H1 (cell line): ENCODE measurements around the gene GLB1L3. TPM values are rescaled to one million over a fixed set of nuclear protein-coding genes. Genes with fewer than 3 reads are reported as not detected.
A peak's percentile ranks its signal among the peaks of the same experiment; 100 is the strongest.

Experiments used
- CTCF ChIA-PET: fragments of 300-600 bp; sonication (Branson Sonifier 250); formaldehyde crosslinking; loops from one replicate; lab custom pipeline; 2021; ENCODE audit not compliant: partially characterized antibody; lab: Charles Lee
- POLR2A ChIA-PET: fragments of 300-600 bp; sonication (Branson Sonifier 250); formaldehyde crosslinking; loops from one replicate; lab custom pipeline; 2021; ENCODE audit warnings: inconsistent platforms; ENCODE audit not compliant: partially characterized antibody; lab: Charles Lee
- DNase-seq, 2 experiments: peaks; one replicate each; pipeline versions ENCODE4 v3.0.0 to v3.0.0-alpha.2; 2010 to 2022; ENCODE audit warnings: low spot score in 2 of 2, low read depth in 1 of 2, mixed read lengths in 1 of 2
- FAIRE-seq: peaks from 2 replicates; lab custom pipeline; 2011; peaks lifted over from hg19 to GRCh38; lab: Jason Lieb, UNC
- H2AFZ ChIP-seq: 2 replicates; pipeline ENCODE4 v1.8.1; 2012; ENCODE audit warnings: low read length, inconsistent platforms
- H2AK5ac ChIP-seq: 2 replicates; pipeline ENCODE4 v1.6.1; 2013; ENCODE audit warnings: low read depth, low read length
- H2BK120ac ChIP-seq: replicated peaks from 2 replicates; pipeline ENCODE3; 2013; ENCODE audit warnings: low read depth, low read length, inconsistent platforms
- H2BK12ac ChIP-seq: 2 replicates; pipeline ENCODE4 v1.6.1; 2013; ENCODE audit warnings: low read depth, low read length
- H2BK15ac ChIP-seq: 2 replicates; pipeline ENCODE4 v1.6.1; 2013; ENCODE audit warnings: low read length
- H2BK20ac ChIP-seq: 2 replicates; pipeline ENCODE4 v1.6.1; 2013; ENCODE audit warnings: low read length
- H2BK5ac ChIP-seq: 2 replicates; pipeline ENCODE4 v1.6.1; 2013; ENCODE audit warnings: low read depth, low read length
- H3K14ac ChIP-seq: 2 replicates; pipeline ENCODE4 v1.6.1; 2013; ENCODE audit warnings: inconsistent platforms; ENCODE audit not compliant: insufficient read length
- H3K18ac ChIP-seq: 2 replicates; pipeline ENCODE4 v1.6.1; 2013; ENCODE audit warnings: low read length; ENCODE audit errors: extremely low read depth
- H3K23ac ChIP-seq: 2 replicates; pipeline ENCODE4 v1.6.1; 2013; ENCODE audit warnings: inconsistent platforms; ENCODE audit not compliant: insufficient read length
- H3K23me2 ChIP-seq: 2 replicates; pipeline ENCODE4 v1.6.1; 2013; ENCODE audit warnings: low read depth, low read length
- H3K27ac ChIP-seq: 2 replicates; pipeline ENCODE4 v1.6.1; 2011; ENCODE audit warnings: low read depth, low read length, inconsistent platforms
- H3K27me3 ChIP-seq, 4 experiments: replicated peaks in 1 of 4; 1 replicate in 1 of 4; 2 replicates in 3 of 4; pipeline versions ENCODE4 v1.6.1 to v1.8.1; 2011 to 2013; ENCODE audit warnings: low read length in 3 of 4, mild to moderate bottlenecking in 3 of 4, inconsistent platforms in 2 of 4, mixed read lengths in 2 of 4, moderate library complexity in 1 of 4; ENCODE audit not compliant: control insufficient read depth in 3 of 4, insufficient read depth in 3 of 4; ENCODE audit errors: extremely low read depth in 1 of 4
- H3K36me3 ChIP-seq, 4 experiments: 2 replicates each; pipeline versions ENCODE4 v1.6.1 to v1.8.1; 2011 to 2013; ENCODE audit warnings: mild to moderate bottlenecking in 4 of 4, low read length in 3 of 4, moderate library complexity in 2 of 4, control low read depth in 1 of 4, inconsistent platforms in 1 of 4; ENCODE audit not compliant: insufficient read depth in 4 of 4, control insufficient read depth in 2 of 4
- H3K4ac ChIP-seq: replicated peaks from 2 replicates; pipeline ENCODE3; 2013; ENCODE audit warnings: low read length, low read depth, mixed read lengths, inconsistent platforms; ENCODE audit not compliant: insufficient read length
- H3K4me1 ChIP-seq, 4 experiments: replicated peaks in 1 of 4; 1 replicate in 1 of 4; 2 replicates in 3 of 4; pipeline versions ENCODE4 v1.6.1 to v1.8.1; 2011 to 2013; ENCODE audit warnings: low read length in 3 of 4, inconsistent platforms in 2 of 4, mixed read lengths in 1 of 4; ENCODE audit not compliant: insufficient read depth in 4 of 4, control insufficient read depth in 3 of 4
- H3K4me2 ChIP-seq, 2 experiments: 2 replicates each; pipeline versions ENCODE4 v1.6.1 to v1.8.1; 2011 to 2013; ENCODE audit warnings: low read depth in 2 of 2, low read length in 2 of 2, control low read depth in 1 of 2, inconsistent platforms in 1 of 2, mild to moderate bottlenecking in 1 of 2; ENCODE audit not compliant: insufficient read depth in 1 of 2
- H3K4me3 ChIP-seq, 4 experiments: fragments of 200-600, 300-600 bp in 1 of 4; sonication (generic), shearing (Covaris generic), sonication (Bioruptor Twin) in 1 of 4; 2 replicates each; pipeline versions ENCODE4 v1.5.1 to v1.8.1; 2011 to 2016; ENCODE audit warnings: low read length in 4 of 4, low read depth in 3 of 4, control low read depth in 2 of 4, inconsistent platforms in 2 of 4, mild to moderate bottlenecking in 2 of 4, mixed read lengths in 1 of 4, moderate library complexity in 1 of 4; ENCODE audit not compliant: insufficient read depth in 2 of 4; ENCODE audit errors: extremely low read depth in 1 of 4
- H3K56ac ChIP-seq: replicated peaks from 2 replicates; pipeline ENCODE3; 2013; ENCODE audit warnings: low read depth, mild to moderate bottlenecking, mixed read lengths, low read length, inconsistent platforms; ENCODE audit not compliant: insufficient read length
- H3K79me1 ChIP-seq: 2 replicates; pipeline ENCODE4 v1.6.1; 2013; ENCODE audit warnings: low read depth, low read length, control low read depth
- H3K79me2 ChIP-seq, 2 experiments: 2 replicates each; pipeline versions ENCODE4 v1.6.1 to v1.8.1; 2012 to 2013; ENCODE audit warnings: low read length in 2 of 2, mild to moderate bottlenecking in 2 of 2, inconsistent platforms in 1 of 2; ENCODE audit not compliant: insufficient read depth in 2 of 2, control insufficient read depth in 1 of 2
- H3K9ac ChIP-seq, 4 experiments: replicated peaks in 1 of 4; 1 replicate in 1 of 4; 2 replicates in 3 of 4; pipeline versions ENCODE4 v1.6.1 to v1.8.1; 2011 to 2013; ENCODE audit warnings: low read depth in 3 of 4, low read length in 3 of 4, control low read depth in 2 of 4, mild to moderate bottlenecking in 2 of 4, moderate library complexity in 2 of 4, inconsistent platforms in 1 of 4; ENCODE audit errors: extremely low read depth in 1 of 4
- H3K9me3 ChIP-seq, 2 experiments: 2 replicates each; pipeline versions ENCODE4 v1.6.1 to v1.8.1; 2012 to 2013; ENCODE audit warnings: mild to moderate bottlenecking in 2 of 2, moderate library complexity in 2 of 2, control low read depth in 1 of 2, inconsistent platforms in 1 of 2, low read depth in 1 of 2, low read length in 1 of 2, mixed read lengths in 1 of 2; ENCODE audit not compliant: insufficient read depth in 2 of 2
- H4K20me1 ChIP-seq, 2 experiments: replicated peaks in 1 of 2; 2 replicates each; pipeline versions ENCODE3 to v1.8.1; 2011 to 2013; ENCODE audit warnings: inconsistent platforms in 2 of 2, low read length in 2 of 2, mild to moderate bottlenecking in 1 of 2; ENCODE audit not compliant: insufficient read depth in 2 of 2, control insufficient read depth in 1 of 2
- H4K5ac ChIP-seq: 2 replicates; pipeline ENCODE4 v1.6.1; 2013; ENCODE audit warnings: low read length, low read depth, mixed read lengths, inconsistent platforms; ENCODE audit not compliant: insufficient read length
- H4K8ac ChIP-seq: 2 replicates; pipeline ENCODE4 v1.8.0; 2013; ENCODE audit warnings: mild to moderate bottlenecking, moderate library complexity, low read length, inconsistent platforms; ENCODE audit not compliant: insufficient read depth; ENCODE audit errors: extremely low read depth
- H4K91ac ChIP-seq: replicated peaks from 2 replicates; pipeline ENCODE3; 2013; ENCODE audit warnings: low read length, mixed read lengths, inconsistent platforms; ENCODE audit not compliant: insufficient read length
- PHF8 ChIP-seq: fragments of 200-600 bp; sonication (generic); conservative IDR thresholded peaks from 2 replicates; pipeline ENCODE4 v1.7.1; 2012; ENCODE audit warnings: low read depth, mild to moderate bottlenecking, inconsistent platforms, low read length, moderate library complexity
- YY1 ChIP-seq: IDR thresholded peaks from 2 replicates; pipeline ENCODE4 v1.6.1; 2011; ENCODE audit warnings: low read depth, mild to moderate bottlenecking, low read length
- WGBS, 2 experiments: shearing (Covaris generic) in 1 of 2; methylation state at CpG; one replicate each; pipeline versions ENCODE4 v1.1.6 to v1.1.7; 2013 to 2015; ENCODE audit warnings: low lambda C conversion rate in 2 of 2, mixed read lengths in 2 of 2, inconsistent platforms in 1 of 2, low coverage in 1 of 2, missing lambda C conversion rate in 1 of 2; ENCODE audit not compliant: insufficient replicate concordance in 2 of 2, insufficient coverage in 1 of 2, insufficient read length in 1 of 2; ENCODE audit errors: extremely low coverage in 1 of 2, missing lambda C conversion rate in 1 of 2; 5-methylcytosine and 5-hydroxymethylcytosine counted together
- polyA plus RNA-seq, 7 experiments: library from polyadenylated mRNA; depleted of rRNA in 3 of 7; stranded (reverse) in 5 of 7; unstranded in 2 of 7; fragments of >200 nt in 5 of 7; fragments of 200-250 nt in 2 of 7; gene quantifications; 1 replicate in 5 of 7; 2 replicates in 1 of 7; 4 replicates in 1 of 7; pipeline versions ENCODE4 v1.2.1 to v1.2.3, GENCODE V29; 2011 to 2013; ENCODE audit warnings: missing spikeins in 2 of 7, mixed read lengths in 2 of 7
- total RNA-seq: library from RNA; stranded (reverse); fragmentation: NEBNext Ultra II Directional; extraction: Animal tissue kit (Norgen Biotek cat#: 25700); gene quantifications from 2 replicates; pipeline ENCODE4 v1.2.1, GENCODE V29; 2021

The GLB1L3 gene
- total and polyA plus RNA-seq, 2 of the 8 experiments (the other 6 are each of a cell fraction or from before 2014, with no cell fraction given), result 14.9 to 33.2 TPM

GRCh38 chr11:134252346-134253187 lies 23.6 kb upstream of the GLB1L3 start:
- peak overlapping the region; percentile 4 for H3K4ac ChIP-seq
- H3K27me3 ChIP-seq, result no peaks in the 10 kb centered on the region
- H3K79me1 ChIP-seq, result peaks cover 6% of the 10 kb centered on the region; the same call in 1 of the 2 replicates
- H4K8ac ChIP-seq, result peak overlapping the region; percentile 84
- H3K4me2 ChIP-seq, result peak overlapping the region; percentile 73 to 84
- H2AFZ ChIP-seq, result peak overlapping the region; percentile 79
- H2BK12ac ChIP-seq, result no peak overlapping the region
- no peaks in the 10 kb centered on the region for H4K20me1 ChIP-seq
- POLR2A ChIA-PET, result interaction anchor here (0.6 to 3.3 kb wide), 6 partner anchors 8 to 45 kb away, joined by 3 to 16 read pairs (median 4); partner anchors contain the start of gene GLB1L3
- peaks cover 15 to 38% (median 32%) of the 10 kb centered on the region in 4 experiments for H3K36me3 ChIP-seq
- no peak overlapping the region for H3K56ac ChIP-seq
- H3K79me2 ChIP-seq, result peaks cover 5 to 29% of the 10 kb centered on the region in 2 experiments; a peak in 3 of 4 replicates
- H2BK5ac ChIP-seq, result peak overlapping the region; percentile 27; the same call in 1 of the 2 replicates
- H3K9me3 ChIP-seq, result no peaks in the 10 kb centered on the region
- no peak overlapping the region for H2BK120ac ChIP-seq
- no peak overlapping the region for H4K5ac ChIP-seq
- no peak overlapping the region for H2AK5ac ChIP-seq
- H4K91ac ChIP-seq, result no peak overlapping the region
- DNase-seq (no peak), FAIRE-seq (no peak)
- H2BK20ac ChIP-seq, result no peak overlapping the region
- peak overlapping the region; percentile 75 to 88 (median 81) for H3K4me3 ChIP-seq
- TF ChIP-seq PHF8 (0 out of 2 replicates have a peak, but pooled peaks have one; percentile 29), YY1 (no peak)
- peaks cover 0 to 7% (median 2%) of the 10 kb centered on the region in 4 experiments; a peak in 3 of 7 replicates for H3K4me1 ChIP-seq
- peak overlapping the region; percentile 51; the same call in 1 of the 2 replicates for H3K18ac ChIP-seq
- H3K23me2 ChIP-seq, result peaks cover 10% of the 10 kb centered on the region; the same call in 1 of the 2 replicates
- H2BK15ac ChIP-seq, result no peak overlapping the region
- H3K23ac ChIP-seq, result no peak overlapping the region
- peak overlapping the region; percentile 38 to 89 (median 60) for H3K9ac ChIP-seq
- no peak overlapping the region for H3K14ac ChIP-seq
- no peak overlapping the region for H3K27ac ChIP-seq
- CTCF ChIA-PET, result interaction anchor here (1.2 to 2.2 kb wide), 4 partner anchors 8 to 12 kb away, joined by 3 to 9 read pairs (median 7); no protein-coding TSS in a partner anchor
- WGBS, 2 experiments, result 16% methylated on average over 27 of the region's 27 CpGs; no CpG with 5 or more reads in 1 of the 2 experiments
